Measurements from ENCODE around the gene FAM193B.
A peak's percentile ranks its signal among the peaks of the same experiment; 100 is the strongest.

Gene FAM193B

DNA sequence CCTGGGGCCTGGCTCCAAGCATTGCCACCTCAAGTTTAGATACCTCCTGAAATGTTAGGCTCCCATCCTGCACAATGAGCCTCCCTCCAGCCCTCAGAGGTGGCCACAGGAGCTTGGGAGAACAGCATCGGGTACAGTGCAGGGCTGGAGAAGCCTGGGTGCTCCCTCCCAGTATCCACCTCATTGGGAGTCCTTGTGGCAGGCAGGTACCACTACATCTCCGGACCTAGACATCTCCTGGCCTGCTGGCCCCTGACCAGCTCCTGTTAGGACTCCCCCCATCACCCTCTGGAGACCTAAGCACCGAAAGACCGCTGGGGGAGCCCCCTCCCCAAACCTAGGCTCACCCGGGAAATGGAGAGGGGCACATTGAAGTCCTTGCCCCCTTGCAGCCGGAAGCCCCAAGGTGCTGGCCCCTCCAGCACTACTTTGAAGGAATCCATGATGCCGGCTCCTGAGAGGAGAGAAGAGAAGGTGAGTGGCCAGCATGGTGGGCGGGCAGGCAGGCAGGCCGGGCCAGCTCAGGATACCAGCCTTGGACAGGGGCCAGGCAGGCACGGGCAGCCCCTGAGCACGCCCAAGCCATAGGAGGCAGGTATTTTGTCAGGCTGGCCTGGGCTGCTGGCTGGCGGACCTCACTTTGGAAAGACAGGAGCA, 58.2 kb downstream of the FAM193B start:
- Histone ChIP-seq H3K27me3 (replicated peaks) (no peaks in the 10 kb centered on the region), H3K4me3 (ENCODE audit: low read depth, low read length) (peak overlapping the region; percentile 81), H3K36me3 (replicated peaks) (peaks cover 36% of the 10 kb centered on the region), H3K27ac (peak overlapping the region; percentile 97)
- DNase-seq, result peak; percentile 65
- TF ChIP-seq, protein P1, sequence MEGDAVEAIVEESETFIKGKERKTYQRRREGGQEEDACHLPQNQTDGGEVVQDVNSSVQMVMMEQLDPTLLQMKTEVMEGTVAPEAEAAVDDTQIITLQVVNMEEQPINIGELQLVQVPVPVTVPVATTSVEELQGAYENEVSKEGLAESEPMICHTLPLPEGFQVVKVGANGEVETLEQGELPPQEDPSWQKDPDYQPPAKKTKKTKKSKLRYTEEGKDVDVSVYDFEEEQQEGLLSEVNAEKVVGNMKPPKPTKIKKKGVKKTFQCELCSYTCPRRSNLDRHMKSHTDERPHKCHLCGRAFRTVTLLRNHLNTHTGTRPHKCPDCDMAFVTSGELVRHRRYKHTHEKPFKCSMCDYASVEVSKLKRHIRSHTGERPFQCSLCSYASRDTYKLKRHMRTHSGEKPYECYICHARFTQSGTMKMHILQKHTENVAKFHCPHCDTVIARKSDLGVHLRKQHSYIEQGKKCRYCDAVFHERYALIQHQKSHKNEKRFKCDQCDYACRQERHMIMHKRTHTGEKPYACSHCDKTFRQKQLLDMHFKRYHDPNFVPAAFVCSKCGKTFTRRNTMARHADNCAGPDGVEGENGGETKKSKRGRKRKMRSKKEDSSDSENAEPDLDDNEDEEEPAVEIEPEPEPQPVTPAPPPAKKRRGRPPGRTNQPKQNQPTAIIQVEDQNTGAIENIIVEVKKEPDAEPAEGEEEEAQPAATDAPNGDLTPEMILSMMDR (IDR thresholded peaks at IDR 0.05; ENCODE audit: low read depth, low read length, missing control alignments), result peak; percentile 63
- in situ Hi-C loops (cut with HindIII; ENCODE audit: low pct_ligation_motif_present, low sequenced_read_pairs), result no loop called here

DNA sequence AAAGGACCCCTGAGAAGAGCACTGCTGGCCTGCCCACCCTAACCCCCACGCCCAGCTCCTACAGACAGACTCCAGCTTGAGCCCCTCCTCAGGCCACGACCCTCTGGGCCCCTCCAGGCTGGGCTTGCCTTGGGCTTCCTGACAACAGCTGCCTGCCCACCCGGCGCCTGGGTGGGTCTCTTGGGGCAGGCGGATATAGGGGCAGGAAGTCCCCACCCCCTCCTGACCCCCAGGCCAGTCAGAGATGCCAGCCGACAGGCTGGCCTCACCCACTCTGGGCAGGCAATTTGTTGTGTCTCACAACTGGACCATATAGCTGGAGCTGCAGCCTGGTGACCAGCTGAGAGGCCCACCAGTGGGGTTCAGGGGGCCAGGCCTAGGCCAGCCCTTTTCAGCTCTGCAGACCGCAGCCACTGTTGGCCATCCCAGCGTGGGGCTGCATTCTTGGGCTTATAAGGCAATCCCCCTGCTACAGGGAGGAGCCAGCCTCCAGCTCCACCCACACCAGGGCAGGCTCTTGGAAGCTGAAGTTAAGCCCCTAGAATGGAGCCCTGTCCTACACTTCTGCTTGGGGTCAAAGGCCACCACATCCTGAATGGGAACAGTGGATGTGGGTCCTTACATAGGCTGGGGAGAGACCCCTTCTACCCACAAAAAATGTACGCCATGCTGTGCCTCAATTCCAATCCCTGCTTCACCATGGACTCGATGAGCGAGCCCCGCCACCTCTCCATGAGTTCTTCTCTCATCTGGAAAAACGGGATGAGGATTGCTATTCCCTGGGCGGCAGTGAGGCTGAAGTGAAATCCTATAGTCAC, 58.9 kb downstream of the FAM193B start:
- TF ChIP-seq, protein P1 (IDR thresholded peaks at IDR 0.05; ENCODE audit: low read depth, low read length, missing control alignments), result no peak
- in situ Hi-C loops (cut with HindIII; ENCODE audit: low pct_ligation_motif_present, low sequenced_read_pairs), result no loop called here
- Histone ChIP-seq H3K36me3 (replicated peaks) (peaks cover 43% of the 10 kb centered on the region), H3K4me3 (ENCODE audit: low read depth, low read length) (peak overlapping the region; percentile 81), H3K27me3 (replicated peaks) (no peaks in the 10 kb centered on the region), H3K27ac (peak overlapping the region; percentile 97)
- peak; percentile 90 for DNase-seq

DNA sequence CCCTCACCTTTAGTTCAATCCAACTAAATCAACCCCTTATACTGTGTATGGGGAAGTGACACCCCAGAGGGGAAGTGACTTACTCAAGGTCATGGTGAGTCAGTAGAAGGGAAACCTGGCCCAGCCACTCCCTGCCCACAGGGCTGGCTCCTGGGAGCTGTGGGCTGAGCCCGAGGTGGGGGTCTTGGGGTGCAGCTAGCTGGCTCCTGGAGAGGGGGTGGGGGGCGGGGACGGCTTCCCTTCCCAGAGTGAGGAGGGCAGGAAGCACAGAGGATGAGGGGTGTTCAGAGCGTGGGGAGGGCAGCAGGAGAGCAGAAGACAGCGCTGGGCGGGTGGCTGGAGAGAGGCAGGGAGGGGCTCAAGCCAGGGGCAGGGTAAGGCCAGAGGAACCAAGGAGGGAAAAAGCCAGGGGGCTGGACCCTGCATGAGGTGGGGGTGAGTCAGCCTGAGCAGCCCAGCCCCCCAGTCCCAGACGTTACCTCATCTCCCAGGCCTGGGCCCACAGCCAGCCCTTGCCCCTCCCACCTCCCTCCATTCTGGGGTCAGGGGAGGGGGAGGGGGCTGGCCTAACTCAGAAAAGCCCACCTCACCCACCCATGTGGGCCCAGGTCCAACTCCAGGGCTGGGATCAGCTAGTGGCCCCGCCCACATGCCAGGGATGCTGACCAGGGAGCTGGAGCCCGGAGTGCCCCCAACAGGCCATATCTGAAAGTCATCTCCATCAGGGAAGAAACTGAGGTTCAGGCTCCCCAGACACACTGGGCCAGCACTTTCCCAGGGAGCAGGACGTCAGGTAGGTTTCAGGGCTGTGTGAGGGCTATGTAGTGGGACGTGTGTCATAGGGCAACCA, 59.8 kb downstream of the FAM193B start:
- peak; percentile 93 for DNase-seq
- no peaks in the 10 kb centered on the region for H3K27me3 ChIP-seq (replicated peaks)
- in situ Hi-C loops (cut with HindIII; ENCODE audit: low pct_ligation_motif_present, low sequenced_read_pairs), result no loop called here
- peak overlapping the region; percentile 81 for H3K4me3 ChIP-seq (ENCODE audit: low read depth, low read length)
- H3K36me3 ChIP-seq (replicated peaks), result peaks cover 52% of the 10 kb centered on the region
- peak overlapping the region; percentile 97 for H3K27ac ChIP-seq
- TF ChIP-seq, protein P1 (IDR thresholded peaks at IDR 0.05; ENCODE audit: low read depth, low read length, missing control alignments), result peak; percentile 66

DNA sequence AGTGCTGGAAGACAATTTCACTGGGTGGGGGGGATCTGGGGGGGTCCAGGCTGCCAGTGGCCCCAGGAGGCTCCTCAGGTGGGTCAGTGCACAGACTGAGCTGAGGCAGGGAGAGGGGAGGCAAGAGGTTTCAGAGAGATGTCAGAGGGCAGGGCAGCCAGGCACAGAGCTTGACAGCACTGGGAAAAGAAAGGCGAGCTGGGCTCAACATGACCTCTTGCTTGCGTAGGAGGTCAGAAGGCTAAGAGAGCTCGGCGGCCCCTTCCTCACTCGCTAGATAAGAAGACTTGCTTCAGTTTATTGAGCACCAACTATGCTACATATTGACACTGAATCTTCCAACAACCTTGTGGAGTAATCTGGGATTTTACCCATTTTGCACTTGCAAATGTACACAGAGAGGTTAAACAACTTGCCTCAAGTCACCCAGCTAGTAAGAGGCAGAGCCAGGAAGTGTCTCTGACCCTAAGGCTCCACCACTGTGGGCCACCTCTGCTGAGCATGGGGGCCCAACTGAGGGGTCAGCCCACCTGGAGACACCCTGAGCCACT, 60.5 kb downstream of the FAM193B start:
- no peaks in the 10 kb centered on the region for H3K27me3 ChIP-seq (replicated peaks)
- H3K36me3 ChIP-seq (replicated peaks), result peaks cover 59% of the 10 kb centered on the region
- in situ Hi-C loops (cut with HindIII; ENCODE audit: low pct_ligation_motif_present, low sequenced_read_pairs), result no loop called here
- TF ChIP-seq, protein P1 (IDR thresholded peaks at IDR 0.05; ENCODE audit: low read depth, low read length, missing control alignments), result no peak
- no peak for DNase-seq
- H3K27ac ChIP-seq, result peak overlapping the region; percentile 97
- peak overlapping the region; percentile 34 for H3K4me3 ChIP-seq (ENCODE audit: low read depth, low read length)

DNA sequence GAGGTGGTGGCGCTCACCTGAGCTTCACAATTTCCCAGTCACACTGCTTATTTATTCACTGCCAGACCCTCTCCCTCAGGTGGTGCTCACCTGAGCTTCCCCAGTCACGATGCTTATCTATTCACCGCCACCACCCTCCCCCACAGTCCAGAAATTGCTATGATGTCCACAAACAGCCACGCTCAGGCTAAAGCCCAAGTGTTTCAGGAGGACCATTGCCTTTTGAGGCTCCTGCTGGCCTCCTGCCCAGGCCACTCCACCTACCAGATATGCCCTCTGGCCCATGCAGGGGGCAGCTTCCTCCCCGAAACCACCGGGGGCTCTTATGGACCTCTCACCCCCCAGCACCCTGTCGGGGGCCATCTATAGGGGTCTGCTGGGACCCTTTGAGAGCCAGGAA, 61.5 kb downstream of the FAM193B start:
- Histone ChIP-seq H3K36me3 (replicated peaks) (peaks cover 70% of the 10 kb centered on the region), H3K27me3 (replicated peaks) (no peaks in the 10 kb centered on the region), H3K4me3 (ENCODE audit: low read depth, low read length) (no peak overlapping the region), H3K27ac (peak overlapping the region; percentile 97)
- in situ Hi-C loops (cut with HindIII; ENCODE audit: low pct_ligation_motif_present, low sequenced_read_pairs), result no loop called here
- TF ChIP-seq, protein P1 (IDR thresholded peaks at IDR 0.05; ENCODE audit: low read depth, low read length, missing control alignments), result no peak
- DNase-seq, result no peak

All from brain microvascular endothelial cell (primary cell).